SK-N-SH (cell line): ENCODE measurements around the gene GPN2. TPM values are rescaled to one million over a fixed set of nuclear protein-coding genes. Genes with fewer than 3 reads are reported as not detected.

Experiments
- CTCF ChIA-PET: fragments of 300-600, 350-600 bp; formaldehyde crosslinking; extraction: SDS; loops from one replicate; lab custom pipeline; 2021; lab: Yijun Ruan, JAX
- POLR2A ChIA-PET: fragments of 350-600 bp; sonication (Branson Sonifier 250); formaldehyde crosslinking; extraction: SDS; loops from one replicate; lab custom pipeline; 2020; ENCODE audit warnings: antibody characterized with exemption, inconsistent platforms; lab: Yijun Ruan, JAX
- DNase-seq: peaks from one replicate; pipeline ENCODE4 v3.0.0; 2012
- H2AFZ ChIP-seq: fragments of 200-600 bp; sonication (generic); 2 replicates; pipeline ENCODE4 v1.8.1; 2016; ENCODE audit warnings: antibody characterized with exemption, mild to moderate bottlenecking, low read depth
- H3F3A ChIP-seq: fragments of 200-600 bp; sonication (generic); replicated peaks from 2 replicates; pipeline ENCODE3; 2016; ENCODE audit warnings: antibody characterized with exemption, mild to moderate bottlenecking; ENCODE audit not compliant: insufficient read depth
- H3K27ac ChIP-seq, 2 experiments: fragments of 200-500 bp in 1 of 2; fragments of 200-600 bp in 1 of 2; sonication (Bioruptor generic) in 1 of 2; sonication (generic), shearing (Covaris generic) in 1 of 2; 2 replicates each; pipeline versions ENCODE4 v1.5.1 to v1.6.1; 2014 to 2016; ENCODE audit warnings: low read depth in 2 of 2, inconsistent platforms in 1 of 2, low read length in 1 of 2, mild to moderate bottlenecking in 1 of 2, mixed read lengths in 1 of 2
- H3K27me3 ChIP-seq: fragments of 200-600 bp; sonication (generic), shearing (Covaris generic); 2 replicates; pipeline ENCODE4 v1.6.1; 2016; ENCODE audit warnings: mixed run types; ENCODE audit not compliant: insufficient read depth
- H3K36me3 ChIP-seq, 2 experiments: fragments of 200-500 bp in 1 of 2; fragments of 200-600 bp in 1 of 2; sonication (Bioruptor generic) in 1 of 2; sonication (generic) in 1 of 2; replicated peaks in 1 of 2; 2 replicates each; pipeline versions ENCODE3 to v1.5.1; 2014 to 2016; ENCODE audit warnings: low read length in 1 of 2, mild to moderate bottlenecking in 1 of 2; ENCODE audit not compliant: insufficient read depth in 2 of 2, control insufficient read depth in 1 of 2
- H3K4me1 ChIP-seq, 2 experiments: fragments of 200-500 bp in 1 of 2; fragments of 200-600 bp in 1 of 2; sonication (Bioruptor generic) in 1 of 2; sonication (generic), shearing (Covaris generic) in 1 of 2; 2 replicates each; pipeline versions ENCODE4 v1.5.1 to v1.6.1; 2014 to 2016; ENCODE audit warnings: low read depth in 1 of 2, low read length in 1 of 2, mixed run types in 1 of 2; ENCODE audit not compliant: insufficient read depth in 2 of 2, control insufficient read depth in 1 of 2
- H3K4me2 ChIP-seq: fragments of 200-600 bp; sonication (generic), shearing (Covaris generic); 2 replicates; pipeline ENCODE4 v1.6.1; 2017; ENCODE audit warnings: mixed run types
- H3K4me3 ChIP-seq, 2 experiments: fragments of 200-500 bp in 1 of 2; fragments of 200-600 bp in 1 of 2; sonication (Bioruptor generic) in 1 of 2; sonication (generic), shearing (Covaris generic) in 1 of 2; 2 replicates each; pipeline versions ENCODE4 v1.5.1 to v1.8.1; 2014 to 2016; ENCODE audit warnings: low read depth in 2 of 2, inconsistent platforms in 1 of 2, low read length in 1 of 2, mild to moderate bottlenecking in 1 of 2, mixed read lengths in 1 of 2, moderate library complexity in 1 of 2
- H3K79me2 ChIP-seq: fragments of 200-600 bp; sonication (generic); 2 replicates; pipeline ENCODE4 v1.8.1; 2017; ENCODE audit warnings: mild to moderate bottlenecking; ENCODE audit not compliant: insufficient read depth
- H3K9ac ChIP-seq: fragments of 200-600 bp; sonication (generic); 2 replicates; pipeline ENCODE4 v1.6.1; 2017; ENCODE audit warnings: mixed run types
- H3K9me2 ChIP-seq: fragments of 200-600 bp; sonication (generic); 2 replicates; pipeline ENCODE4 v1.6.1; 2017; ENCODE audit warnings: mixed run types
- H3K9me3 ChIP-seq: fragments of 200-600 bp; sonication (generic); 2 replicates; pipeline ENCODE4 v1.6.1; 2017; ENCODE audit warnings: mixed run types, mild to moderate bottlenecking, moderate library complexity
- H4K20me1 ChIP-seq: fragments of 200-600 bp; sonication (generic); 2 replicates; pipeline ENCODE4 v1.6.1; 2017; ENCODE audit warnings: mild to moderate bottlenecking, mixed run types; ENCODE audit not compliant: insufficient read depth
- CTCF ChIP-seq: fragments of 200-600 bp; sonication (generic); IDR thresholded peaks from 2 replicates; pipeline ENCODE4 v1.6.1; 2017; ENCODE audit warnings: antibody characterized with exemption, mild to moderate bottlenecking, moderate library complexity
- ELF1 ChIP-seq: IDR thresholded peaks from 2 replicates; pipeline ENCODE4 v1.4.0; 2012
- EP300 ChIP-seq, 2 experiments: IDR thresholded peaks; 2 replicates each; pipeline versions ENCODE4 v1.4.0 to v1.6.1; 2012; ENCODE audit warnings: borderline replicate concordance in 1 of 2, low read depth in 1 of 2, low read length in 1 of 2
- EZH2phosphoT487 ChIP-seq: fragments of 200-600 bp; sonication (generic); IDR thresholded peaks from 2 replicates; pipeline ENCODE4 v1.6.1; 2017; ENCODE audit warnings: low read depth, mixed run types, mild to moderate bottlenecking, antibody characterized with exemption, moderate library complexity, borderline replicate concordance
- FOSL2 ChIP-seq: IDR thresholded peaks from 2 replicates; pipeline ENCODE4 v1.4.0; 2012; ENCODE audit warnings: low read depth, mild to moderate bottlenecking, moderate library complexity, borderline replicate concordance
- FOXJ3 ChIP-seq: sonication (generic); formaldehyde crosslinking; IDR thresholded peaks from 2 replicates; pipeline ENCODE4 v1.5.1; 2020; ENCODE audit warnings: mild to moderate bottlenecking, missing genetic modification reagents
- GABPA ChIP-seq: IDR thresholded peaks from 2 replicates; pipeline ENCODE4 v1.4.0; 2012; ENCODE audit warnings: low read depth, mild to moderate bottlenecking
- GATA2 ChIP-seq: sonication (generic); formaldehyde crosslinking; IDR thresholded peaks from 2 replicates; pipeline ENCODE4 v1.5.0; 2020; ENCODE audit warnings: mild to moderate bottlenecking, missing genetic modification reagents
- JUND ChIP-seq: IDR thresholded peaks from 2 replicates; pipeline ENCODE4 v1.4.0; 2012
- MXI1 ChIP-seq: IDR thresholded peaks from 2 replicates; pipeline ENCODE4 v1.6.1; 2012; ENCODE audit warnings: mild to moderate bottlenecking, low read depth, low read length, improper control_type of control experiment
- NFIC ChIP-seq: IDR thresholded peaks from 2 replicates; pipeline ENCODE4 v1.4.0; 2012; ENCODE audit warnings: borderline replicate concordance
- POLR2AphosphoS5 ChIP-seq: IDR thresholded peaks from 2 replicates; pipeline ENCODE4 v1.6.1; 2012; ENCODE audit warnings: low read depth, low read length
- RCOR1 ChIP-seq: fragments of 150-350 bp; IDR thresholded peaks from 2 replicates; pipeline ENCODE4 v1.6.1; 2017; ENCODE audit warnings: antibody characterized with exemption, low read length
- RFX5 ChIP-seq: IDR thresholded peaks from 2 replicates; pipeline ENCODE4 v1.6.1; 2012; ENCODE audit warnings: mild to moderate bottlenecking, improper control_type of control experiment, low read length
- SIN3A ChIP-seq: IDR thresholded peaks from 2 replicates; pipeline ENCODE4 v1.6.1; 2012; ENCODE audit warnings: low read depth, mild to moderate bottlenecking, low read length, moderate library complexity, borderline replicate concordance
- TEAD4 ChIP-seq: IDR thresholded peaks from 2 replicates; pipeline ENCODE4 v1.4.0; 2012; ENCODE audit warnings: mild to moderate bottlenecking, borderline replicate concordance; ENCODE audit not compliant: insufficient read depth
- YY1 ChIP-seq: IDR thresholded peaks from 2 replicates; pipeline ENCODE4 v1.4.0; 2012; ENCODE audit warnings: low read depth, mild to moderate bottlenecking
- WGBS: methylation state at CpG from one replicate; pipeline ENCODE4 v1.1.6; 2017; ENCODE audit warnings: low lambda C conversion rate; 5-methylcytosine and 5-hydroxymethylcytosine counted together
- polyA plus RNA-seq, 3 experiments: library from polyadenylated mRNA; depleted of rRNA; stranded (reverse); fragments of >200 nt; gene quantifications; 2 replicates each; pipeline ENCODE4 v1.2.3, GENCODE V29; 2012
- TF ChIP-seq, protein P1 (sequence below): fragments of 150-350 bp; IDR thresholded peaks from 2 replicates; pipeline ENCODE4 v1.6.1; 2017; ENCODE audit warnings: antibody characterized with exemption, low read length, low read depth, borderline replicate concordance
- TF ChIP-seq, protein P2 (sequence below): IDR thresholded peaks from 2 replicates; pipeline ENCODE4 v1.6.1; 2012; ENCODE audit warnings: mild to moderate bottlenecking, low read depth, low read length, moderate library complexity
- TF ChIP-seq, protein P3 (sequence below): IDR thresholded peaks from 2 replicates; pipeline ENCODE4 v1.4.0; 2012; ENCODE audit warnings: low read depth, borderline replicate concordance
- TF ChIP-seq, protein P4 (sequence below): fragments of 150-350 bp; IDR thresholded peaks from 2 replicates; pipeline ENCODE4 v1.6.1; 2016; ENCODE audit warnings: mild to moderate bottlenecking, low read depth, low read length
- TF ChIP-seq, protein P5 (sequence below): IDR thresholded peaks from 2 replicates; pipeline ENCODE4; 2012

Gene GPN2
- polyA plus RNA-seq, 1 of the 3 experiments (the other 2 are of a cell fraction) = 24.0 TPM

DNA sequence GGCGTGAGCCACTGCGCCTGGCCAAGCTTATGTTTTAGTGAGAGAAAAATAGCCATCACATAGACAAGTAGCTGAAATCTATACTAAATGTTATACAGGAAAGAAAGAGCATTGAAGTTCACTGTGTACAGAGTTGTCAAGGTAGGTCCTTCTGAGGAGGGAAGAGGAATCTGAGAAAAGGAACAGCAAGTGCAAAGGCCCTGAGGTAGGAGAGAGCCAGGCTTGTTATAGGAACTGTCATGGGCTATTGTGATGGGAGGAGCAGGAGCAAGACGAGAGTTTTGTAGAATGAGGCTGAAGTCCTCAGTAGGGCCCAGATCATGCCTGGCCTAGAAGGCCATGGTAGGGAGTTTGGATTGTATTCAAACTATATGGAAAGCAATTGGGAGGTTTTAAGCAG, 59.0 kb downstream of the GPN2 start (continued):
- TF ChIP-seq RCOR1 (no peak), SIN3A (no peak), FOXJ3 (CRISPR knock-in tag) (no peak), RFX5 (no peak), TEAD4 (no peak)
- TF ChIP-seq, protein P1, sequence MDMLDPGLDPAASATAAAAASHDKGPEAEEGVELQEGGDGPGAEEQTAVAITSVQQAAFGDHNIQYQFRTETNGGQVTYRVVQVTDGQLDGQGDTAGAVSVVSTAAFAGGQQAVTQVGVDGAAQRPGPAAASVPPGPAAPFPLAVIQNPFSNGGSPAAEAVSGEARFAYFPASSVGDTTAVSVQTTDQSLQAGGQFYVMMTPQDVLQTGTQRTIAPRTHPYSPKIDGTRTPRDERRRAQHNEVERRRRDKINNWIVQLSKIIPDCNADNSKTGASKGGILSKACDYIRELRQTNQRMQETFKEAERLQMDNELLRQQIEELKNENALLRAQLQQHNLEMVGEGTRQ = no peak
- TF ChIP-seq, protein P2, sequence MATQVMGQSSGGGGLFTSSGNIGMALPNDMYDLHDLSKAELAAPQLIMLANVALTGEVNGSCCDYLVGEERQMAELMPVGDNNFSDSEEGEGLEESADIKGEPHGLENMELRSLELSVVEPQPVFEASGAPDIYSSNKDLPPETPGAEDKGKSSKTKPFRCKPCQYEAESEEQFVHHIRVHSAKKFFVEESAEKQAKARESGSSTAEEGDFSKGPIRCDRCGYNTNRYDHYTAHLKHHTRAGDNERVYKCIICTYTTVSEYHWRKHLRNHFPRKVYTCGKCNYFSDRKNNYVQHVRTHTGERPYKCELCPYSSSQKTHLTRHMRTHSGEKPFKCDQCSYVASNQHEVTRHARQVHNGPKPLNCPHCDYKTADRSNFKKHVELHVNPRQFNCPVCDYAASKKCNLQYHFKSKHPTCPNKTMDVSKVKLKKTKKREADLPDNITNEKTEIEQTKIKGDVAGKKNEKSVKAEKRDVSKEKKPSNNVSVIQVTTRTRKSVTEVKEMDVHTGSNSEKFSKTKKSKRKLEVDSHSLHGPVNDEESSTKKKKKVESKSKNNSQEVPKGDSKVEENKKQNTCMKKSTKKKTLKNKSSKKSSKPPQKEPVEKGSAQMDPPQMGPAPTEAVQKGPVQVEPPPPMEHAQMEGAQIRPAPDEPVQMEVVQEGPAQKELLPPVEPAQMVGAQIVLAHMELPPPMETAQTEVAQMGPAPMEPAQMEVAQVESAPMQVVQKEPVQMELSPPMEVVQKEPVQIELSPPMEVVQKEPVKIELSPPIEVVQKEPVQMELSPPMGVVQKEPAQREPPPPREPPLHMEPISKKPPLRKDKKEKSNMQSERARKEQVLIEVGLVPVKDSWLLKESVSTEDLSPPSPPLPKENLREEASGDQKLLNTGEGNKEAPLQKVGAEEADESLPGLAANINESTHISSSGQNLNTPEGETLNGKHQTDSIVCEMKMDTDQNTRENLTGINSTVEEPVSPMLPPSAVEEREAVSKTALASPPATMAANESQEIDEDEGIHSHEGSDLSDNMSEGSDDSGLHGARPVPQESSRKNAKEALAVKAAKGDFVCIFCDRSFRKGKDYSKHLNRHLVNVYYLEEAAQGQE = no peak

- no peaks in the 10 kb centered on the region for H3K9me3 ChIP-seq
- no peaks in the 10 kb centered on the region for H3K27me3 ChIP-seq
- no peak overlapping the region for H3K9ac ChIP-seq
- no peaks in the 10 kb centered on the region for H3K9me2 ChIP-seq
- ChIA-PET POLR2A (no interaction called here), CTCF (interaction anchor here (2.0 to 3.5 kb wide), 3 partner anchors 19 to 226 kb away, joined by 5 to 15 read pairs (median 7); no protein-coding TSS in a partner anchor)
- H2AFZ ChIP-seq = no peak overlapping the region
- no peak for DNase-seq
- H3K79me2 ChIP-seq = peaks cover 42% of the 10 kb centered on the region
- 91% methylated on average over 6 of the region's 6 CpGs for WGBS
- no peak overlapping the region for H3K27ac ChIP-seq
- TF ChIP-seq SIN3A = no peak
- TF ChIP-seq, protein P3, sequence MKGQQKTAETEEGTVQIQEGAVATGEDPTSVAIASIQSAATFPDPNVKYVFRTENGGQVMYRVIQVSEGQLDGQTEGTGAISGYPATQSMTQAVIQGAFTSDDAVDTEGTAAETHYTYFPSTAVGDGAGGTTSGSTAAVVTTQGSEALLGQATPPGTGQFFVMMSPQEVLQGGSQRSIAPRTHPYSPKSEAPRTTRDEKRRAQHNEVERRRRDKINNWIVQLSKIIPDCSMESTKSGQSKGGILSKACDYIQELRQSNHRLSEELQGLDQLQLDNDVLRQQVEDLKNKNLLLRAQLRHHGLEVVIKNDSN = no peak
- no peak for TF ChIP-seq YY1
- TF ChIP-seq MXI1 = no peak
- TF ChIP-seq CTCF = no peak
- TF ChIP-seq, protein P4, sequence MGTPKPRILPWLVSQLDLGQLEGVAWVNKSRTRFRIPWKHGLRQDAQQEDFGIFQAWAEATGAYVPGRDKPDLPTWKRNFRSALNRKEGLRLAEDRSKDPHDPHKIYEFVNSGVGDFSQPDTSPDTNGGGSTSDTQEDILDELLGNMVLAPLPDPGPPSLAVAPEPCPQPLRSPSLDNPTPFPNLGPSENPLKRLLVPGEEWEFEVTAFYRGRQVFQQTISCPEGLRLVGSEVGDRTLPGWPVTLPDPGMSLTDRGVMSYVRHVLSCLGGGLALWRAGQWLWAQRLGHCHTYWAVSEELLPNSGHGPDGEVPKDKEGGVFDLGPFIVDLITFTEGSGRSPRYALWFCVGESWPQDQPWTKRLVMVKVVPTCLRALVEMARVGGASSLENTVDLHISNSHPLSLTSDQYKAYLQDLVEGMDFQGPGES = no peak
- no peak for TF ChIP-seq GATA2 (CRISPR knock-in tag)
- TF ChIP-seq POLR2AphosphoS5 = no peak
- TF ChIP-seq, protein P5, sequence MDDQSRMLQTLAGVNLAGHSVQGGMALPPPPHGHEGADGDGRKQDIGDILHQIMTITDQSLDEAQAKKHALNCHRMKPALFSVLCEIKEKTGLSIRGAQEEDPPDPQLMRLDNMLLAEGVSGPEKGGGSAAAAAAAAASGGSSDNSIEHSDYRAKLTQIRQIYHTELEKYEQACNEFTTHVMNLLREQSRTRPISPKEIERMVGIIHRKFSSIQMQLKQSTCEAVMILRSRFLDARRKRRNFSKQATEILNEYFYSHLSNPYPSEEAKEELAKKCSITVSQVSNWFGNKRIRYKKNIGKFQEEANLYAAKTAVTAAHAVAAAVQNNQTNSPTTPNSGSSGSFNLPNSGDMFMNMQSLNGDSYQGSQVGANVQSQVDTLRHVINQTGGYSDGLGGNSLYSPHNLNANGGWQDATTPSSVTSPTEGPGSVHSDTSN = no peak
- TF ChIP-seq FOSL2 = no peak
- no peak for TF ChIP-seq EZH2phosphoT487
- no peak for TF ChIP-seq ELF1
- TF ChIP-seq NFIC = no peak
- TF ChIP-seq EP300 (IDR thresholded peaks at IDR 0.05; ENCODE audit: borderline replicate concordance in 1 of 2, low read depth in 1 of 2, low read length in 1 of 2) = no peak
- no peak for TF ChIP-seq GABPA
- TF ChIP-seq JUND = no peak
- H3K4me2 ChIP-seq = no peak overlapping the region
- peaks cover 6 to 21% of the 10 kb centered on the region in 2 experiments; a peak in 2 of 4 replicates for H3K4me1 ChIP-seq
- no peak overlapping the region for H3K4me3 ChIP-seq
- H3K36me3 ChIP-seq = peaks cover 9 to 20% of the 10 kb centered on the region in 2 experiments
- peaks cover 3% of the 10 kb centered on the region for H3F3A ChIP-seq
- H4K20me1 ChIP-seq = no peaks in the 10 kb centered on the region
Observed at GRCh38 chr1:26829184-26829911, 60.7 kb downstream of the GPN2 start.
